ENCODE data around the gene SPRY4.
"Not testable (repeated sequence)": the region's sequence is repeated elsewhere in the genome, so short reads cannot be mapped to it uniquely, and the experiment has no call there.

The SPRY4 gene

DNA sequence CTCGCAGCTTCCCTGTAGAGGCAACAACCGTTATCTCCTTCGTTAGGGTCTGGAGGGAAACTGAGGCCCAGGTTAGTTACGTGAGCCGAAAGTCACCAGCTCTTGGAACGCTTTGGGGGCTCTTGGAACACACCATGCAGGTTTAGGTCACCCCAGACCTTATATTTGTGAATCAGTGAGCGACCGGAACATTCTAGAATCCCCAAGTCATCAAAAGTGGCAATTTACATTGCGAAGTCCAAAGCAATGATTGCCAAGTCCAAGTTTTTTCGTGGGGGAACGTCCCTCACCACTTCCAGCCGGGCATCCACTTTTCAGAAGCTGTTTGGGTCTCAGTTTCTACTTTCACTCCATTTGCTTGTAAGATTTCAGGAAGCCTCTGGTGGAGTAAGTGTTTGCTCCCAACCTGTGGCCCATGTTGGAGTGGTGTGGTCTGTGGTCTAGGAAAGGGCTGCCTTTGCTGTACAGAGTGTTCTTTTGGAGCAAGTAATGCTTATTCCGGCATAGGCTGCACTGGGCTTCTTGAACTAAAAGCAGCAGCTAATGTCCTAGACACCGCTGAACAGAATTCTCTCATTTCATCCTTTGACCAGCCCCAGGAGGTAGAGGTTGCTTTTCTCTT, 32.8 kb upstream of the SPRY4 start:
- H3K9ac ChIP-seq (ENCODE audit: low read depth, low read length): peak overlapping the region; percentile 84
- no peaks in the 10 kb centered on the region for H3K9me3 ChIP-seq (ENCODE audit: insufficient read depth, low read depth, low read length)
- H3K36me3 ChIP-seq (ENCODE audit: insufficient read depth, low read length): no peaks in the 10 kb centered on the region
- H3K4me3 ChIP-seq (ENCODE audit: low read length): peak overlapping the region; percentile 46
- H3K27me3 ChIP-seq (ENCODE audit: insufficient read depth, low read length): peaks cover 2% of the 10 kb centered on the region; the same call in 1 of the 2 replicates
- WGBS: 41% methylated on average over 14 of the region's 14 CpGs
- H3K27ac ChIP-seq (ENCODE audit: low read depth, low read length): peak overlapping the region; percentile 100
- H3K4me1 ChIP-seq (ENCODE audit: insufficient read depth, low read length): peaks cover 39% of the 10 kb centered on the region

DNA sequence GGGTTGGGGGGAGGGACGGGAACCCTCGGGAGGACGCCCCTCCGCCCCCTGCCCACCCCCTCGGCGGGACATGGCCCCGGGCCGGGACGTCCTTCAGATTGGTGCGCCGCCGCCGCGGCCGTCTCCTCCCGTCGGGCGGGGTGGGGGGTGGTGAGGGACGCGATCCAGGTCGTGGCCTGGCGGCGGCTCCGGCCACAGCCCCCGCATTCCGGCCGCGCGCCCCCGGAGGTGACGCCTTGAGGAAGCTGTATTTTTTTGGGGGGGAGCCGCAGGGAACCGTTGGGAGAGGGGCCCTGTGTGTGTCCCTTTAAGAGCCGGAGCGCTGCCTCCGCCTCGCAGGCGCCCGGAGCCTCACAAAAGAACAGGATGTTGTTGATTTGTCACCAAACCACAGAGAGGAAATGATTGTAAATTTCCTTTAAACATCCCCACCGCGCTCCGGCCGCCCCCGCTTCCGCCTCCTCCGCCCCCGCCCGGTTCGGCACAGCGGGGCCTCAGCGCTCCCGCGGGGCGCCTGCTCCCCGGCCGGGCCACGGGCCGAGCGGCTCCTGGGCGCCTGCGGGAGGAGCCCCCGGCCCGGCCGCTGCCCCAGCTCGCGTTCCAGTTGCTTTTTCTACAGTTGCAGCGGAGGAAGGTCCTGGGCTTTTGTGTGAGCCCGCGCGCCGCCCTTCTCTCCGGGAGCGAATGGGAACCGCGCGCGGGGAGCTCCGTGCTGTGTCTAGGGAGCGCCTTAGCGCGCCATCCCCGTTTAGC, 32.1 kb upstream of the SPRY4 start:
- H3K9me3 ChIP-seq (ENCODE audit: insufficient read depth, low read depth, low read length): no peaks in the 10 kb centered on the region
- H3K9ac ChIP-seq (ENCODE audit: low read depth, low read length): peak overlapping the region; percentile 84
- no peaks in the 10 kb centered on the region for H3K36me3 ChIP-seq (ENCODE audit: insufficient read depth, low read length)
- H3K27ac ChIP-seq (ENCODE audit: low read depth, low read length): peak overlapping the region; percentile 100
- H3K4me3 ChIP-seq (ENCODE audit: low read length): peak overlapping the region; percentile 46
- H3K27me3 ChIP-seq (ENCODE audit: insufficient read depth, low read length): peaks cover 2% of the 10 kb centered on the region; the same call in 1 of the 2 replicates
- H3K4me1 ChIP-seq (ENCODE audit: insufficient read depth, low read length): peaks cover 36% of the 10 kb centered on the region
- WGBS: 1% methylated on average over 81 of the region's 82 CpGs

- Histone ChIP-seq H3K36me3 (ENCODE audit: insufficient read depth, low read length) (no peaks in the 10 kb centered on the region), H3K9me3 (ENCODE audit: insufficient read depth, low read depth, low read length) (no peaks in the 10 kb centered on the region), H3K4me1 (ENCODE audit: insufficient read depth, low read length) (peaks cover 35% of the 10 kb centered on the region), H3K4me3 (ENCODE audit: low read length) (peak overlapping the region; percentile 46), H3K27me3 (ENCODE audit: insufficient read depth, low read length) (peaks cover 2% of the 10 kb centered on the region; the same call in 1 of the 2 replicates), H3K9ac (ENCODE audit: low read depth, low read length) (peak overlapping the region; percentile 84), H3K27ac (ENCODE audit: low read depth, low read length) (peak overlapping the region; percentile 100)
- under 1% methylated on average over 13 of the region's 14 CpGs for WGBS
These were observed 31.5 kb upstream of the SPRY4 start for GRCh38 chr5:142356349-142356715.

GRCh38 chr5:142353071-142353472, 28.3 kb upstream of the SPRY4 start:
- Histone ChIP-seq H3K36me3 (ENCODE audit: insufficient read depth, low read length) (no peaks in the 10 kb centered on the region), H3K9me3 (ENCODE audit: insufficient read depth, low read depth, low read length) (no peaks in the 10 kb centered on the region), H3K27me3 (ENCODE audit: insufficient read depth, low read length) (peaks cover 2% of the 10 kb centered on the region; the same call in 1 of the 2 replicates), H3K9ac (ENCODE audit: low read depth, low read length) (no peak overlapping the region), H3K4me3 (ENCODE audit: low read length) (no peak overlapping the region), H3K4me1 (ENCODE audit: insufficient read depth, low read length) (peaks cover 12% of the 10 kb centered on the region), H3K27ac (ENCODE audit: low read depth, low read length) (no peak overlapping the region)
- WGBS: 87% methylated on average over 4 of the region's 4 CpGs

- Histone ChIP-seq H3K9me3 (ENCODE audit: insufficient read depth, low read depth, low read length) (peaks cover 14% of the 10 kb centered on the region), H3K36me3 (ENCODE audit: insufficient read depth, low read length) (peaks cover 10% of the 10 kb centered on the region), H3K4me1 (ENCODE audit: insufficient read depth, low read length) (no peaks in the 10 kb centered on the region; the same call in 1 of the 2 replicates), H3K27me3 (ENCODE audit: insufficient read depth, low read length) (no peaks in the 10 kb centered on the region), H3K9ac (ENCODE audit: low read depth, low read length) (no peak overlapping the region), H3K4me3 (ENCODE audit: low read length) (no peak overlapping the region), H3K27ac (ENCODE audit: low read depth, low read length) (no peak overlapping the region)
These were observed 25.2 kb upstream of the SPRY4 start for GRCh38 chr5:142350021-142350420.

DNA sequence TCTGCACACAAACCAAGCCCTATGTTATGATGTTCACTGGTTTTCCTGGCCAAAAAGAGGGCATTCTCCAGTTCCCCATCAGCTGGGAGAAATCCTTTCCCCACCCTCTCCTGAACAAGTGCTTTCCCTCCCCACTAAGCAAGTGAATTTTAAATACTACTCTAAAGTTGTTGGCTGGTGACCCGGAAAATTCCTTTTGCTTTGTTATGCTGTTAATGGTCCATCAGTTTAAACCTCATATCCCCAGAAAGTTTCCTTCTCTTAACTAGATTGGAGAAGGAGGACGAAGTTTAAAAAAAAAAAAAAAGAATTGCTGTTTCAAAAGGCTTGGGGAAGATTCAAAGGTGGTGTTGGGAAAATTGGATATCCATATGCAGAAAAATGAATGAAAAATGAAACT, 21.9 kb upstream of the SPRY4 start:
- no peak overlapping the region for H3K9ac ChIP-seq (ENCODE audit: low read depth, low read length)
- no CpG with 5 or more reads among the region's 2 CpGs for WGBS
- no peaks in the 10 kb centered on the region for H3K27me3 ChIP-seq (ENCODE audit: insufficient read depth, low read length)
- H3K9me3 ChIP-seq (ENCODE audit: insufficient read depth, low read depth, low read length): peaks cover 34% of the 10 kb centered on the region
- H3K4me1 ChIP-seq (ENCODE audit: insufficient read depth, low read length): no peaks in the 10 kb centered on the region
- peaks cover 16% of the 10 kb centered on the region for H3K36me3 ChIP-seq (ENCODE audit: insufficient read depth, low read length)
- no peak overlapping the region for H3K4me3 ChIP-seq (ENCODE audit: low read length)
- H3K27ac ChIP-seq (ENCODE audit: low read depth, low read length): no peak overlapping the region

- peaks cover 34% of the 10 kb centered on the region for H3K9me3 ChIP-seq (ENCODE audit: insufficient read depth, low read depth, low read length)
- H3K4me3 ChIP-seq (ENCODE audit: low read length); H3K4me1 ChIP-seq (ENCODE audit: insufficient read depth, low read length); H3K27me3 ChIP-seq (ENCODE audit: insufficient read depth, low read length); H3K9ac ChIP-seq (ENCODE audit: low read depth, low read length); H3K27ac ChIP-seq (ENCODE audit: low read depth, low read length): not testable (repeated sequence)
- peaks cover 16% of the 10 kb centered on the region for H3K36me3 ChIP-seq (ENCODE audit: insufficient read depth, low read length)
- 92% methylated on average over 3 of the region's 3 CpGs for WGBS
These were observed 20.1 kb upstream of the SPRY4 start for GRCh38 chr5:142344915-142345314.

DNA sequence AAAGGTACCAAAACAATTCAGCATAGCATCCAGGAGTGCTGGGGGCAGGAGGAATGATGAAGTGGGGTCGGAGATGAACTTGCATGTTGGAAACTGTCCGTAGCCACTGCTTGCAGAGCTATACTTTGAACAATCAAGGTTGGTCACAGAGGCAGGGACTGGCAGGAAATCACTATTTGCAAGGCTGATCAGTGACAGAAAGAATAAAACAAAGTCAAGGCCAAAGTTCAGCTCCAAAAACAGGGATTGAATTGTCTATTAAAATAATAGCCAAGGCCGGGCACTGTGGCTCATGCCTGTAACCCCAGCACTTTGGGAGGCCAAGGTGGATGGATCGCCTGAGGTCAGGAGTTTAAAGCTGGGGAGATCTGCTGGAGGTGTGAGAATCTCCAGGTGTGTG, 18.7 kb upstream of the SPRY4 start:
- H3K9me3 ChIP-seq (ENCODE audit: insufficient read depth, low read depth, low read length): peaks cover 34% of the 10 kb centered on the region
- H3K9ac ChIP-seq (ENCODE audit: low read depth, low read length): no peak overlapping the region
- no peak overlapping the region for H3K27ac ChIP-seq (ENCODE audit: low read depth, low read length)
- WGBS: 94% methylated on average over 4 of the region's 4 CpGs
- H3K4me1 ChIP-seq (ENCODE audit: insufficient read depth, low read length): no peaks in the 10 kb centered on the region
- H3K27me3 ChIP-seq (ENCODE audit: insufficient read depth, low read length): no peaks in the 10 kb centered on the region
- peaks cover 16% of the 10 kb centered on the region for H3K36me3 ChIP-seq (ENCODE audit: insufficient read depth, low read length)
- no peak overlapping the region for H3K4me3 ChIP-seq (ENCODE audit: low read length)

- Histone ChIP-seq H3K4me1 (ENCODE audit: insufficient read depth, low read length) (no peaks in the 10 kb centered on the region), H3K36me3 (ENCODE audit: insufficient read depth, low read length) (peaks cover 16% of the 10 kb centered on the region), H3K27ac (ENCODE audit: low read depth, low read length) (no peak overlapping the region), H3K9me3 (ENCODE audit: insufficient read depth, low read depth, low read length) (peaks cover 34% of the 10 kb centered on the region), H3K27me3 (ENCODE audit: insufficient read depth, low read length) (no peaks in the 10 kb centered on the region), H3K9ac (ENCODE audit: low read depth, low read length) (no peak overlapping the region), H3K4me3 (ENCODE audit: low read length) (no peak overlapping the region)
- WGBS: 91% methylated on average over 16 of the region's 16 CpGs
These were observed 17.5 kb upstream of the SPRY4 start for GRCh38 chr5:142342128-142342981.

- no peak overlapping the region for H3K9ac ChIP-seq (ENCODE audit: low read depth, low read length)
- H3K36me3 ChIP-seq (ENCODE audit: insufficient read depth, low read length): peaks cover 5% of the 10 kb centered on the region; the same call in 1 of the 2 replicates
- WGBS: 96% methylated on average over 2 of the region's 3 CpGs
- H3K4me1 ChIP-seq (ENCODE audit: insufficient read depth, low read length): no peaks in the 10 kb centered on the region
- H3K27ac ChIP-seq (ENCODE audit: low read depth, low read length): no peak overlapping the region
- no peak overlapping the region for H3K4me3 ChIP-seq (ENCODE audit: low read length)
- H3K27me3 ChIP-seq (ENCODE audit: insufficient read depth, low read length): no peaks in the 10 kb centered on the region
- peaks cover 18% of the 10 kb centered on the region for H3K9me3 ChIP-seq (ENCODE audit: insufficient read depth, low read depth, low read length)
These were observed 15.0 kb upstream of the SPRY4 start for GRCh38 chr5:142339781-142340180.

GRCh38 chr5:142334538-142334937, 9.7 kb upstream of the SPRY4 start:
- Histone ChIP-seq H3K36me3 (ENCODE audit: insufficient read depth, low read length) (no peaks in the 10 kb centered on the region), H3K27me3 (ENCODE audit: insufficient read depth, low read length) (no peaks in the 10 kb centered on the region), H3K9me3 (ENCODE audit: insufficient read depth, low read depth, low read length) (no peaks in the 10 kb centered on the region), H3K4me3 (ENCODE audit: low read length) (no peak overlapping the region), H3K9ac (ENCODE audit: low read depth, low read length) (no peak overlapping the region), H3K4me1 (ENCODE audit: insufficient read depth, low read length) (0 out of 2 replicates have a peak, but pooled peaks cover 10% of the 10 kb centered on the region), H3K27ac (ENCODE audit: low read depth, low read length) (no peak overlapping the region)

Measured in HUES64 (cell line).